ENCODE data around the gene PCGF5.

GRCh38 chr10:91239789-91240188 lies 19.3 kb downstream of the PCGF5 start:
- TF ChIP-seq POLR2AphosphoS5 (IDR thresholded peaks at IDR 0.05) (no peak), POLR2A (IDR thresholded peaks at IDR 0.05) (no peak), CTCF (IDR thresholded peaks at IDR 0.05) (no peak)
